Stomach smooth muscle (tissue), 2 donors: Measurements from ENCODE around the gene RECK.

ENCODE experiments used
- H3K27ac ChIP-seq: one replicate; pipeline ENCODE4 v1.7.0; 2013; ENCODE audit warnings: mild to moderate bottlenecking, low read length, inconsistent platforms
- H3K27me3 ChIP-seq, 2 donors: one replicate each; pipeline ENCODE4 v1.7.0; 2013; ENCODE audit warnings: low read length in 2 of 2; ENCODE audit not compliant: insufficient read depth in 2 of 2, control insufficient read depth in 1 of 2
- H3K36me3 ChIP-seq, 2 donors: one replicate each; pipeline ENCODE4 v1.7.0; 2013; ENCODE audit warnings: low read length in 2 of 2; ENCODE audit not compliant: control insufficient read depth in 2 of 2, insufficient read depth in 2 of 2
- H3K4me1 ChIP-seq: one replicate; pipeline ENCODE4 v1.7.0; 2013; ENCODE audit warnings: low read length; ENCODE audit not compliant: control insufficient read depth, insufficient read depth
- H3K4me3 ChIP-seq, 2 donors: one replicate each; pipeline ENCODE4 v1.7.0; 2013; ENCODE audit warnings: low read length in 2 of 2
- H3K9ac ChIP-seq, 2 donors: one replicate each; pipeline ENCODE4 v1.7.0; 2013; ENCODE audit warnings: low read length in 2 of 2, mild to moderate bottlenecking in 1 of 2
- H3K9me3 ChIP-seq, 2 donors: one replicate each; pipeline ENCODE4 v1.7.0; 2013; ENCODE audit warnings: low read length in 2 of 2; ENCODE audit not compliant: control insufficient read depth in 2 of 2
- donor health status: healthy.
- donor health status: Pancreatic carcinoma.

Gene RECK

DNA sequence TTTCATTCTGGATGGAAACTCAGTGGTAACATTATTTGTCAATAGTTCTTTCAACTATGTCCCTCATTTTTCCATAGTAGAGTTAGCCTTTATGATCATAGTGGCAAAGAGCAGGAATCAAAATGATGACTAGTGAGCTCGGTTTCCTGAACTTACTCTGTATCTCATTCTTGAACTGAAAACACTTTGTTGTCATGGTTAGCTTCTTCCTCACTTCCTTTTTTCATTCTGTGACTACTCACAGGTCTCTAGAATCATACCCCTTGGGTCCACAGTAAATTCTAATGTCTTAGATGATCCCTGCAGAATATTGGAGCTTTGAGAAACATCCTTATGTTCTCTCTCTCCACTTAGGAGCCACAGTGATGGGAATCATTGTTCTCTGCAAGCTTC, 29.4 kb upstream of the RECK start:
- peaks cover 4 to 6% of the 10 kb centered on the region in 2 donors for H3K27me3 ChIP-seq
- H3K4me1 ChIP-seq: no peaks in the 10 kb centered on the region
- H3K4me3 ChIP-seq: no peak overlapping the region
- no peaks in the 10 kb centered on the region for H3K36me3 ChIP-seq
- H3K9me3 ChIP-seq: peaks cover 0 to 9% of the 10 kb centered on the region in 2 donors
- H3K27ac ChIP-seq: no peak overlapping the region
- H3K9ac ChIP-seq: no peak overlapping the region

DNA sequence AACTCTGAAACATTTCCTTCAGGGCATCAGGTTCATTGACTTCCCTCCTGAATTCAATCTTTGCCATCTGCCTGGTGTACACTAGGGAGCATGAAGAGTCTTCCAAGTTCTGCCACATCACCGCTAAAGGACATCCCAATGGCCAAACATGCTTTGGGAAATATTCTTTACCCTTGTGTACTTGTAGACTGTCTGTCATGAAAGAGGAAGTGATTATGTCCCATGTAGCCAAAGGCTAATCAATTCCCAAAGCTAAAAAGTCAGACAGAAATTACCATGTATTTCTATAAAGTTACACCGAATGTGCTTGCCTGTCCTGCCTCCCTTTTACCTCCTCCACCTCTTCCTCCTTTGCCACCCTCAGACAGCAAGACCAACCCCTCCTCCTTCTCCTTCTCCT, 28.9 kb upstream of the RECK start:
- H3K27me3 ChIP-seq: peaks cover 4% of the 10 kb centered on the region in 2 donors
- peaks cover 0 to 9% of the 10 kb centered on the region in 2 donors for H3K9me3 ChIP-seq
- H3K9ac ChIP-seq: no peak overlapping the region
- no peaks in the 10 kb centered on the region for H3K36me3 ChIP-seq
- no peaks in the 10 kb centered on the region for H3K4me1 ChIP-seq
- no peak overlapping the region for H3K27ac ChIP-seq
- no peak overlapping the region for H3K4me3 ChIP-seq

DNA sequence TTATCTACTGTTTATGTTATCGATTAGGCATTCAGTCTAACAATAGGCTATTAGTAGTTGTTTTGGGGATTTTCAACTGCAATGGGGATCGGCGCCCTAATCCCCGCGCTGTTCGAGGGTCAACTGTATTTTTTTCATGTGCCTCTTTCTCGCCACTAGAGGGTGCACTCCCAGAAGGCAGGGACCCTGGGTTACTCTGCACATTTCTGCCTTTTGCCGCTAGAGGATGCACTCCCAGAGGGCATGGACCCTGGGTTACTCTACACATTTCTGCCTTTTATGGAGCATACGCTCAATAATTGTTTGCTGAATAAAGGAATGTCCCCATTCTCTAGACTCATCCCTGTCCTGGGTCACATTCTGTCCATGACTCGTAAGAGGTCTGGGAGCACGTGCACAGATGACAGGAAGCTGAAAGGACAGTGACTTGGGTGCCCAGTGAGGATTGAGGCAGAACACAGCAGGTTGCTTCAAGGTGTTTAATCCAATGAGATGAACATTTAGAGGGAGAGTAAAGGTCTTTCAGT, 27.9 kb upstream of the RECK start:
- Histone ChIP-seq H3K27me3 (peaks cover 2 to 4% of the 10 kb centered on the region in 2 donors), H3K4me3 (peak overlapping the region in 1 of 2 donors; percentile 22), H3K9me3 (peaks cover 0 to 9% of the 10 kb centered on the region in 2 donors), H3K36me3 (no peaks in the 10 kb centered on the region), H3K27ac (no peak overlapping the region), H3K9ac (no peak overlapping the region), H3K4me1 (no peaks in the 10 kb centered on the region)

DNA sequence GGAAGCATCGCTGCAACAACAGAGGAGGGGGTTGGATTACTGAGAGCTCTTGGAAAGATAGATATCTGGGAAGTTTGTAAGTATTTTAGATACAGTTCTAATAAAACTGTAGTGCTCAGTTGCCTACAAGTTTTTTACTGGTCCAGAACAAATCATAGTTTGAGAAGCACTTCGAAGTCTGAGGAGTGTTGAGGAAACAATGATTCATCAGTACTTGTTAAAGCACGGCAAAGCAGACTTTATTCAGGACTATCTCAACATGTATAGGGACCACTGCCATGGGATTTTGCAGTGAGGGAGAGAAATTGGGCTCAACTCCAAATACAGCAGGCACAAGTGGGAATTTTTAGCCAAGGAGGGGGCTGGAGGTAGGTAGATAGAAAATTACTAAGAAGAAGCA, 25.3 kb upstream of the RECK start:
- no peak overlapping the region for H3K27ac ChIP-seq
- H3K4me1 ChIP-seq: no peaks in the 10 kb centered on the region
- peaks cover 0 to 2% of the 10 kb centered on the region in 2 donors for H3K27me3 ChIP-seq
- peaks cover 0 to 3% of the 10 kb centered on the region in 2 donors for H3K9me3 ChIP-seq
- no peak overlapping the region for H3K4me3 ChIP-seq
- H3K9ac ChIP-seq: no peak overlapping the region
- H3K36me3 ChIP-seq: no peaks in the 10 kb centered on the region

DNA sequence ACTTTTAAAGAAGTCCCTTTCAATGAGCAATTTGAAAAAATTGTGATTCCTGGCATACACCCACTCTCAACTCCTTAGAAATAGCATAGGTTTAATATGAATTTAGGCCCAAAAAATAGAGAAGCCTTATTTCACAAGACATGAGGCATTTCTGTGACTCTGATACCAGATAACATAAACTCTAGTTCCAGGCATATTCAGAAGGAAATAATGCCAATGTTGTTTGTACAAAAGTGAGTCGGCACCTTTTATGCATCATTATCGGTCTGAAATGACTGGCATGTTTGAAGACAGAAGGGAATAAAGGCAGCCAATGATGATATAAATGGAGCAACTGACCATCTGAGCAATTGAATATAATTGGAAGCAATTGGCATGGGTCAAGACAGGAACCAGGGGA, 19.4 kb upstream of the RECK start:
- no peak overlapping the region for H3K4me3 ChIP-seq
- no peak overlapping the region for H3K9ac ChIP-seq
- peaks cover 0 to 3% of the 10 kb centered on the region in 2 donors for H3K27me3 ChIP-seq
- H3K9me3 ChIP-seq: no peaks in the 10 kb centered on the region
- H3K27ac ChIP-seq: no peak overlapping the region
- no peaks in the 10 kb centered on the region for H3K36me3 ChIP-seq
- H3K4me1 ChIP-seq: no peaks in the 10 kb centered on the region

DNA sequence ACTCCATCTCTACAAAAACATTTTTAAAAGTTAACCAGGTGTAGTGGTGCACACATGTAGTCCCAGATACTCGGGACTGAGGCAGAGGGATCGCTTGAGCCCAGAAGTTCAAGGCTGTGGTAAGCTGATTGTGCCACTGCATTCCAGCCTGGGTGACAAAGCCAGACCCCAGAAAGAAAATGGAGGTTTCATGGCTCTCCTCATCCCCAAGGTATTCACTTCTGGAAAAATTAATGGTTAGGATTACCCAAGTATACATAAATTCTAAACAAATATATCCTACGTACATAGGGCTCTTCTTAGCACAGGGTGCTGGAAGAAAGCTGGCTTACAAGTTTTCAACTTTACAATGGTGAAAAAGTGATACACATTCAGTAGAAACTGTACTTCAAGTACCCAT, 18.6 kb upstream of the RECK start:
- no peak overlapping the region for H3K9ac ChIP-seq
- no peak overlapping the region for H3K4me3 ChIP-seq

DNA sequence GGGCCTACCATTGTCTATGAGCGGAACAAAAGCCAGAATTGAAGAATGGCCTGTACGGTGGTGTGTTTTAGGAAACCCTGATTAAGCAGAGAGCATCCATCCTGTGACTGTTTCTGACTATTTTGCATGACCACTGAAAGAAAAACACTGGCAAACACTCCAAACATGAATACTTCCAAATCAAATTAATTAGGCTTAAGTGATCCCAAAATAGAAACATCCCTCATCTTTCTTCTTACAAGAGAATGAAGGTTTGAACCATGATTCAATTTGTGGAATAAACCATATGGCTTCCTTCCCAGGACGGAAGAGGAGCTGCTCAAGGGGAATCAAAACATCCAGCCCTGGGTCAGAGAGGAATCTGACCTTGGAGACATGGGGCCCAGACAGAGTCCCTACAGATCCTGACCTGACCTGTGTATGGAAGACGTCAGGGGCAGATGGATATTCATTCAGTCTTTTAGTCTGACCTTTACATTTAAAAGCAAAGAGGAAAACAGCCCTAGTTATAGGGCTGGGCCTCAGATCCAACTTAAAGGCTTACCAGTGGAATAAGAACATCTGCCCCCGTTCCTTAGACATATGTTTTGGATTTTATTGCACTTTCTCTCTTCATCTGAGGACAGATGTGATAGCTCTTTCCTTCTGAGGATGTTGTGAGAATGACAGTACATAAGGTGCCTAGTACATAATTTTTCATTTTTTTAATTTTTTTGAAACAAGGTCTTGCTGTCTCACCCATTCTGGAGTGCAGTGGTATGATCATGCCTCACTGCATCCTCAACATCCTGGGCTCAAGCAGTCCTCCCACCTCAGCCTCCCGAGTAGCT, 17.6 kb upstream of the RECK start:
- H3K27ac ChIP-seq: no peak overlapping the region
- no peak overlapping the region for H3K9ac ChIP-seq
- H3K36me3 ChIP-seq: no peaks in the 10 kb centered on the region
- peaks cover 0 to 3% of the 10 kb centered on the region in 2 donors for H3K27me3 ChIP-seq
- no peaks in the 10 kb centered on the region for H3K4me1 ChIP-seq
- no peak overlapping the region for H3K4me3 ChIP-seq
- H3K9me3 ChIP-seq: no peaks in the 10 kb centered on the region

More for the DNA sequence above, 18.6 kb upstream of the RECK start:
- no peak overlapping the region for H3K27ac ChIP-seq
- H3K27me3 ChIP-seq: peaks cover 0 to 3% of the 10 kb centered on the region in 2 donors
- no peaks in the 10 kb centered on the region for H3K4me1 ChIP-seq
- H3K9me3 ChIP-seq: no peaks in the 10 kb centered on the region
- H3K36me3 ChIP-seq: no peaks in the 10 kb centered on the region

DNA sequence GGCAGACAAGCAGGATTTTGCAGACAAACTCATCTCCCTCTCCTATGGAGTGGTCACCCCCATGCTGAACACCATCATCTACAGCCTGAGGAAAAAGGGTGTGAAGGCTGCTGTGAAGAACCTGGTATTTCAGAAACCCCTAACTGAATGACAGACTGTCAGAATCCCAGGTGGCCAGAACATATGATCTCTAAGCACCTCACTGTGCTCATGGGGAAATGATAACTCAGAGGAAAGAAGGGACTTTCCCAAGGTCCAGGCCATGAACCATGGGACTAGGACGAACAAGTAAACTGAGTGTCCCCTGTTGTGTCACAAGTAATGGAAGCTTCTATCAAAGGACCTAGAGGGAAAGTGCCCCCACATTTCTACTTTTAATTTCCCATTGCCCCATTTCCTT, 14.7 kb upstream of the RECK start:
- Histone ChIP-seq H3K9ac (no peak overlapping the region), H3K4me1 (no peaks in the 10 kb centered on the region), H3K9me3 (no peaks in the 10 kb centered on the region), H3K36me3 (no peaks in the 10 kb centered on the region), H3K4me3 (no peak overlapping the region), H3K27me3 (peaks cover 0 to 3% of the 10 kb centered on the region in 2 donors), H3K27ac (no peak overlapping the region)

DNA sequence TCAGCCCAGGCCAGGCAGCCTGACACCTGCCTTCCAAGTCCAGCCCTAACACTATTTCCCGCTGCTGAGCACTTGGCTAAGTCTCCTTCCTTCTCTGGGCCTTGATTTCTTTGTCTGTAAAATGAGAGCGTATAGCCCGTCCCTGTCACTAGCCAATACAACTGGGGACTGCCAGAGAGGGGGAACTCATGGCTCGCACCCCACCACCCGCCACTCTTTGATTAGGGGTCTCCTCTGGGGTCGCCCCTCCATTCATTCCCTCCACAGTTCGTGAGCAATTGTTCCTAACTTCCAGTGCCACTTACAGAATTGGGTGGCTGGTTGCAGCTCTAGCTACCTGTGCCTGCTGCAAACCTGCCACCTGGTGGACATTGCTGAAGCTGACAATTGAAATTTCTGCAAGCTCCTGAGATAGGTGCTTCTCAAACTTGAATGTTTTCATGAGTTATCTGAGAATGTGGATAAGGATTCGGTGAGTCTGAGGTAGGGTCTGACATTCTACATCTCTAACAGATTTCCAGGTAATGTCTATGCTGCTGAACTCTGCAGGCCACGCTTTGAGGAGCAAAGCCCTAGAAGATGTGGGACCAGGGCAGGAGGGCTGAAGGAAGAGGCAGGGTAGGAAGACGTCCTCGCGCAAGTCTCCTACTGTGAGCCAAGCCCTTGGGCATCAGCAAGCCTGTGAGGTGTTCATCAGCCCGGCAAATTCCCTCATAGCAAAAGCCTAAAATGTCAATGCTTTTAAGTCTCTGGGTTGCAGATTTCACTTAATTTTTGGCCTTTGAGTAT, 13.3 kb upstream of the RECK start:
- Histone ChIP-seq H3K9ac (no peak overlapping the region), H3K4me3 (no peak overlapping the region), H3K27ac (no peak overlapping the region), H3K36me3 (no peaks in the 10 kb centered on the region), H3K27me3 (peaks cover 0 to 3% of the 10 kb centered on the region in 2 donors), H3K9me3 (no peaks in the 10 kb centered on the region), H3K4me1 (no peaks in the 10 kb centered on the region)

DNA sequence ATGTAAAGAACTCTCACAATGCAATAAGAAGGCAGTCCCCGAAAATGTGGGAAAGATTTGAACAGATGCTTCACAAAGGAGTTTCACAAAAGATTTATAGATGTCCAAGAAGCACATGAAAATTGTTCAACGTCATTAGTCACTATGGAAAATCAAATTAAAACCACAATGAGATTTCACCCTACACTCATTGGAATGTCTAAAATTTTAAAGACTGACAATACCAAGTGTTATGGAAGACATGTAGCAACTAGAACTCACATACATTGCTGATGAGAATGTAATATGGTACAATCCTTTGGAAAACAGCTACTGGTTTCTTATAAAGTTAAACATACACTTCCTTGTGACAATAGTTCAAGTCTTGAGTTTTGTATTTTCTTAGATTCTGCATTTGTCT, 11.0 kb upstream of the RECK start:
- H3K4me3 ChIP-seq: no peak overlapping the region
- H3K27me3 ChIP-seq: no peaks in the 10 kb centered on the region
- no peaks in the 10 kb centered on the region for H3K9me3 ChIP-seq
- no peaks in the 10 kb centered on the region for H3K36me3 ChIP-seq
- H3K27ac ChIP-seq: no peak overlapping the region
- no peak overlapping the region for H3K9ac ChIP-seq
- H3K4me1 ChIP-seq: no peaks in the 10 kb centered on the region
